Fibroblast of pulmonary artery (primary cell): ENCODE data around the gene MB21D2.
"Not testable (repeated sequence)": the region's sequence is repeated elsewhere in the genome, so short reads cannot be mapped to it uniquely, and the experiment has no call there.

ENCODE experiments used
- DNase-seq: peaks from one replicate; pipeline ENCODE4 v3.0.0-alpha.2; 2010; ENCODE audit warnings: low read depth
- H3K4me3 ChIP-seq: replicated peaks from 2 replicates; pipeline ENCODE4 v1.5.1; 2011; ENCODE audit warnings: low read depth, mild to moderate bottlenecking, control low read depth, low read length, moderate library complexity
- TF ChIP-seq, protein P1 (sequence below): IDR thresholded peaks from 2 replicates; pipeline ENCODE4 v1.5.1; 2011; ENCODE audit warnings: mild to moderate bottlenecking, control low read depth, low read length, inconsistent platforms; ENCODE audit errors: missing control alignments

MB21D2 gene

DNA sequence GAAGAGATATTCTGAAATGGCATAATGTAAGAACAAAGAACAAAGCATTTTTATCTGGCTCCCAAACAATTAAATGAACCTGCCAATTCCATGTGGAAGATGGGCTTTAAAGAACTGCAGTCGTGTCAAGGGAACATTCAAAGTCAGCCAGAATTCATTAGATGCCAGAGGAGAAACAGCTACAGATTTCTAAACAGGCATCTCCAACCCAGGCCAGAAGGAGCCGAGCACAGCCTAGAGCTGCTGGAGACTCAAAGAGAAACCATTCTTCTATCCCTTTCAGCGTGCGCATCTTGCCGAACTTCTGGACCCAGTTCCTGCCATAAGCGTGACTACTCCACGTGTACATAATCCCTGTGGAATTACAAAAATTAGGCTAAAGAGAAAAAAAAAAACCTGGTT, 60.4 kb downstream of the MB21D2 start:
- H3K4me3 ChIP-seq: no peak overlapping the region
- TF ChIP-seq, protein P1, sequence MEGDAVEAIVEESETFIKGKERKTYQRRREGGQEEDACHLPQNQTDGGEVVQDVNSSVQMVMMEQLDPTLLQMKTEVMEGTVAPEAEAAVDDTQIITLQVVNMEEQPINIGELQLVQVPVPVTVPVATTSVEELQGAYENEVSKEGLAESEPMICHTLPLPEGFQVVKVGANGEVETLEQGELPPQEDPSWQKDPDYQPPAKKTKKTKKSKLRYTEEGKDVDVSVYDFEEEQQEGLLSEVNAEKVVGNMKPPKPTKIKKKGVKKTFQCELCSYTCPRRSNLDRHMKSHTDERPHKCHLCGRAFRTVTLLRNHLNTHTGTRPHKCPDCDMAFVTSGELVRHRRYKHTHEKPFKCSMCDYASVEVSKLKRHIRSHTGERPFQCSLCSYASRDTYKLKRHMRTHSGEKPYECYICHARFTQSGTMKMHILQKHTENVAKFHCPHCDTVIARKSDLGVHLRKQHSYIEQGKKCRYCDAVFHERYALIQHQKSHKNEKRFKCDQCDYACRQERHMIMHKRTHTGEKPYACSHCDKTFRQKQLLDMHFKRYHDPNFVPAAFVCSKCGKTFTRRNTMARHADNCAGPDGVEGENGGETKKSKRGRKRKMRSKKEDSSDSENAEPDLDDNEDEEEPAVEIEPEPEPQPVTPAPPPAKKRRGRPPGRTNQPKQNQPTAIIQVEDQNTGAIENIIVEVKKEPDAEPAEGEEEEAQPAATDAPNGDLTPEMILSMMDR: no peak
- no peak for DNase-seq

DNA sequence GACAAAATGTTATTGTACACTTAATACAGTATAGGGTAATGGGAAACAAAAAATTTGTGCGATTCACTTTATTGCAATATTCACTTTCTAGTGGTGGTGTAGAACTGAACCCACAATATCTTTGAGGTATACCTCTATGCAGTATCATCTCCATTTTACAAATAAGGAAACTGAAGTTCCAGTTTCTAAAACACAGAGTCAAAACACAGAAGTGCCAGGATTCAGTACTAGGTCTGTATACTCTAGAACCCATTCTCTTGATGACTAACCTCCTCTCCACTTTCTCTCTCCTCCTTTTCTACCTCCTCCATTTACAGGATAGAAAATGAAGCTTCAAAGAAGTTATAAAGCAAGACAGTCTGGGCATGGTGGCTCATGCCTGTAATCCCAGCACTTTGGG, 62.2 kb downstream of the MB21D2 start:
- TF ChIP-seq, protein P1: no peak
- no peak overlapping the region for H3K4me3 ChIP-seq
- no peak for DNase-seq

DNA sequence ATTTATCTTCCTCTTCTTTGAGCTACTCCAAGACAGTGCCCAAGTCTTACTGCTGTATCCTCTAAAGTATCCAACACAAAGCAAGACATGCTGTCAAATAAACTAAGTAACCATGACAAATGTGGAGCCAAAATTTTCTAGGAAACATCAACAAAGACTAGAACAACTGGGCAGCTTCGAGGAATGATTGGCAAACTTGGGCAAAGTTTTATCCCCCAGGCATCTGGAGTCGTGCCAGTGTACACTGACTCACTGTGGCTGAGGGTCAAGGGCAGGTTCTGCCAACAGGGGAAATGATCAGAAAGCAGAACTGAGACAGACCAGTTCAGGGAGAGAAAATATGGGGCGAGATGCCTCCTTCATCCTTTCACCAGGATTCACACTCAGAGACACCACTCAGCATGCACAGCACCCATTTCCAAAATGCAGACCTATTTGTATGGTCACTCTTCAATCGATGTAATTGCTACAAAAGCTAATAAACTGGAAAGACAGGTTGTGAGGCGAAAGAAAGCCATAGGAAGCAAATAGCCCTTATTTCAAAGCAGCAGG, 65.8 kb downstream of the MB21D2 start:
- peak; percentile 87 for DNase-seq
- TF ChIP-seq, protein P1: no peak
- no peak overlapping the region for H3K4me3 ChIP-seq

DNA sequence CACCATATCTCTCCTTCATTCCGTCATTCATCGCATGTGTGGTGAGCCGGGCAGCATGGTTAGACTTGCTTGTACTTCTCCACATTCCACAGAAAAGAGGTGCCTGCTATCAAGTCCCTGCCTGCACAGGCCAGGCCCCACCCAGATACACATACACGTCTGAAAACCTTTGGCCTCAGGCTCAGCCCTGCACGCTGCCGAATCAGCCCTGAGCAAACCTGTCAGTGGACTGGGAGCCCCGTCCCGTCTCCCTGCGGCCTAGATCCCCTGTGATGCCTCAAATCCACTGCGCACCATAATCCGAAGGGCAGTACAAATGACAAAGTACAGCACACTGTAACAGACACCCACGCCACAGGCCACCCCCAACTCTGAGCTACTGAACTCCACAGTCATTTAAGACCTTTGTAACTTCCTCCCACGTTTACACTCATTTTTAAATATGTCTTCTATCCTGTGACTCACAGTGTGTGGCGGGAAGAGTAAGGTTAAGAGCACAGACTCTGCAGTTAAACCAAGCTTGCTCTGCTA, 67.1 kb downstream of the MB21D2 start:
- no peak for DNase-seq
- H3K4me3 ChIP-seq: no peak overlapping the region

DNA sequence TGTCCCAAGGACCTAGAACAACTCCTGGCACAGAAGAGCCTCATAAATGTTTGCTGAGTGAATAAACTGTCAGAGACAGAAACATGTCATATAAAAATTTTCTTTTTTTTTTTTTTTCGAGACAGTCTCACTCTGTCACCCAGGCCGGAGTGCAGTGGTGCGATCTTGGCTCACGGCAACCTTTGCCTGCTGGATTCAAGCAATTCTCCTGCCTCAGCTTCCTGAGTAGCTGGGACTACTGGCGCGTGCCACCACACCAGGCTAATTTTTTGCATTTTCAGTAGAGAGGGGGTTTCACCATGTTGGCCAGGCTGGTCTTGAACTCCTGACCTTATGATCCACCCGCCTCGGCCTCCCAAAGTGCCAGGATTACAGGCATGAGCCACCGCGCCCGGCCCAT, 67.8 kb downstream of the MB21D2 start:
- not testable (repeated sequence) for DNase-seq, H3K4me3 ChIP-seq

More for the DNA sequence above, 67.1 kb downstream of the MB21D2 start:
- TF ChIP-seq, protein P1: no peak

DNA sequence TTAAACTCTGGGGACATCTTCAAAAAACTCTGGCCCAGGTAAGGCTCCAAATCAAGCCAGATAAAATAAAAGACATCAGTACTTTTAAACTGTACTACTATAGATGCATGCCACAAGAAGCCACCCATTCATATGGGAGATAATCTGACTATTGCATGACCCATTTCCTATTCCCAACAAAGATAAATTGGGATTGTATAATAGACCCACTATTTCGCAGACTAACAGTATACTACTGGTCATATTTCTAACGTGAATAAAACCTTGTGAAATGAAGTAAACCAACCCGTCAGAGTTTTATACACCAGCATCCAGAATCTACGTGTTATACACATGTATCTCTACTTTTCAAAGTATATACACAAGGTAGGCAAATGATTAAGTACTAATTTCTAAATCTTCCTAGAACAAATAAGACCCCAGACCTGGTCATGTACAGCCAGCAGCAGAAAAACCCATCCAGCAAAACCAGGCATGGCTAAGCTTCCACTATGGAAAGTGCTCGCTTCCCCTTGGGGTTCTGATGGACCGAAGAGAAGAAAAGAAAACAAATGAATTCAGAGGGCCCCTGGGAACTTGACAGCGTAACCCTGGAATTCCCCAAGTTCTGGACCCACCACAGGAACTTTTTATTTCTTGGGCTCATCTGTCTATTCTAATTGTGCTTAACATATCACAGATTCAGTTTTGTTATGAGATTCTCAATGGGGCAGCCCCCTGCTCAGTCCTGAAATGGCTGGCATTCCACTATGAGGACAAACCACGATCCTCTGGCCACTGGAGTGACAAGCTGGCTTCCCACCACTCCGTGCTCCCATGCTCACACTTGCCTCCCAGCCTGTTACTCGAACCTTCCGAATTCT, 69.1 kb downstream of the MB21D2 start:
- TF ChIP-seq, protein P1: no peak
- DNase-seq: no peak
- no peak overlapping the region for H3K4me3 ChIP-seq

DNA sequence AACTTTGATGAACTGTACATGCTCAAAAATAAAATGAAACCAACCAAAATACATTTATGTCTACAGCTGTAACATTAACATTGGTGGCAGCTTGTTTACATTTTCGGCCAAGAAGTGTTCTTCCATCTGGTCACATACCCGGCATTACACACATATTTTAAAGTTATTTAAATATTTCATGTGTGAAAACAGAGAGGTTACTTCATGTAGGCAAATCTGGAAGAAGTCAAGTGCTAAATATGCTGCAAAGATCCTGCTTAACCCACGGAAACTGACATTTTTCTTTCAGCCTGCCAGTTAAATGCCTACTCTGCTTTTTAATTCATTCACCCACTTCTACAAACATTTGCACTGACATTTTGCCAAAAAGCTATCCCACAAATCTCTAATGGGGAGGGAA, 69.7 kb downstream of the MB21D2 start:
- H3K4me3 ChIP-seq: no peak overlapping the region
- no peak for DNase-seq
- TF ChIP-seq, protein P1: no peak
